HG02884 (cell line): ENCODE results near the gene SIM1.
"Not testable (repeated sequence)": the region's sequence is repeated elsewhere in the genome, so short reads cannot be mapped to it uniquely, and the experiment has no call there.

Source experiments
- ATAC-seq: cut with Tn5 transposase; IDR thresholded peaks from one replicate; pipeline ENCODE4 v1.9.1; 2021; ENCODE audit warnings: mild to moderate bottlenecking, moderate library complexity; ENCODE audit not compliant: unreplicated experiment

Gene SIM1

DNA sequence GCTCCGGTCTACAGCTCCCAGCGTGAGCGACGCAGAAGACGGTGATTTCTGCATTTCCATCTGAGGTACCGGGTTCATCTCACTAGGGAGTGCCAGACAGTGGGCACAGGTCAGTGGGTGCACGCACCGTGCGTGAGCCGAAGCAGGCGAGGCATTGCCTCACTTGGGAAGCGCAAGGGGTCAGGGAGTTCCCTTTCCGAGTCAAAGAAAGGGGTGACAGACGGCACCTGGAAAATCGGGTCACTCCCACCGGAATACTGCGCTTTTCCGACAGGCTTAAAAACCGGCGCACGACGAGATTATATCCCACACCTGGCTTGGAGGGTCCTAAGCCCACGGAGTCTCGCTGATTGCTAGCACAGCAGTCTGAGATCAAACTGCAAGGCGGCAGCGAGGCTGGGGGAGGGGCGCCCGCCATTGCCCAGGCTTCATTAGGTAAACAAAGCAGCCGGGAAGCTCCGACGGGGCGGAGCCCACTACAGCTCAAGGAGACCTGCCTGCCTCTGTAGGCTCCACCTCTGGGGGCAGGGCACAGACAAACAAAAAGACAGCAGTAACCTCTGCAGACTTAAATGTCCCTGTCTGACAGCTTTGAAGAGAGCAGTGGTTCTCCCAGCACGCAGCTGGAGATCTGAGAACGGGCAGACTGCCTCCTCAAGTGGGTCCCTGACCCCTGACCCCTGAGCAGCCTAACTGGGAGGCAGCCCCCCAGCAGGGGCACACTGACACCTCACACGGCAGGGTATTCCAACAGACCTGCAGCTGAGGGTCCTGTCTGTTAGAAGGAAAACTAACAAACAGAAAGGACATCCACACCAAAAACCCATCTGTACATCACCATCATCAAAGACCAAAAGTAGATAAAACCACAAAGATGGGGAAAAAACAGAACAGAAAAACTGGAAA lies 109.7 kb downstream of the SIM1 start:
- not testable (repeated sequence) for ATAC-seq

DNA sequence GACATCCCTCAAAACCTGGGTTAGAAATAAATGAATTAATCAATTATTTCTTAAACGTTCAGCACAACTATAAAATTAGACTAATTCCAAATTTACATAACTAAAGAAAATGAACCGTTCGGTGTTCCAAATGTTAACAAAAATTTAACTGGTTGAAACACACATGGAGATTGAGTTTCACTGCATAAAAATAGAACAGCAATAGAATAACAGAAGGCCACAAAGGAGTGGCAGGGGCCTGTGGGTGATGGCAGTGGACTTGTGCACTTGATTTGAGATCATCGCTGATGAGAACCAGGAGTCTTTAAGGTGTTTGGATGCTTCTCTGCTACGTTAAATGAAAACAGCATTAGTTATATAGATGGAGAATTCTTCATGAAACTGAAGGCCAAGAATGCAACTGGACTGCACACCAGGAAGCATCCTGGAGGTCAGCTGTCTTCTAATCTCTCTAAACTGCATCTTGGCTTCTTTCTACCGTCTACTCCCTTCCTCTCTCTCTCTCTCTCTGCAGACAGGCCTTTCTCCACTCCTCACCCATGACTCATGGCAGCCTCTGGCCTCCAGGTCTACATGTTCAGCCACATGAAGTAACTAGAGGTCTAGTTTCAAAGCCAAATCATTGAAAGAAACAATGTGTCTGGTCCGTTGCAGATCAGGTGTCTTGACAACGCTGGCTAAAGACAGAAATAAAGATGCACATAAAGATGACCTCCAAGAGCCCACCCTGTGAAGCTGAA lies 111.3 kb downstream of the SIM1 start:
- no peak for ATAC-seq

DNA sequence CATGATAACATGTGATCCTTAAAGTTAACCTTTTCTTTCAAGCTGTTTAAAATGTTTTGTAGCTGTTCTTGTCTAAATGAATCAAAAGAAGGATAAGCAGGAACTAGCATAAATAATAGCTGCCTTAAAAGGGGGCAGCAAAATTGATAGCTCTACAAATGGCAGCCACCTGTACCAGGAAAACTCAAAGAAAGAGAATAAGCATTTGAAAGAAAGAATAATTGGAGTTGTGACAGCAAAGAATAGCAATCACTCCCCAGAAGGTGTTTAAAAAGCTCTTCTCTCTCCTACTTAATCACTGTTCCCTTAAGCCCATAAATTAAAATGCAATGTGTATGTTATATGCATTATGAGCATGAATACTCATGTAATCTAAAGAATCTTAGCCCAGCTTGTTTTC lies 114.6 kb downstream of the SIM1 start:
- ATAC-seq = no peak

DNA sequence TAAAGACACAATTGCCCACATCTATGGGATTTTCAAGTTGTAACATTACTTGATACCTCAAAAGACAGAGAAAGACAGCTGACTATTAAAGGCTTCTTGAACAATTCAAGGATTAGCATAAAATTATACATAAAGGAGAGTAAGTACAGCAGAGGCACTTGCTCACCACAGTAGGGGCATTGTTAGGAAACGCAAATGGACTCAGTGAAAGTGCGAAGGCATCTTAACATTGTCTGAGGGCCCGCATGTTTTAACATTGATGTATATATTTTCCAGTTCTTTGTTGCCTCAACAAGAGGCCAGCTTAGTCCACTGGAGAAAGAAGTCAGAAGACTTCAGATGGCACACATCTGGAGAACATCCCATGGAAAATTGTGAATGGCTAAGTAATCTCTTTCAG lies 115.4 kb downstream of the SIM1 start:
- no peak for ATAC-seq

DNA sequence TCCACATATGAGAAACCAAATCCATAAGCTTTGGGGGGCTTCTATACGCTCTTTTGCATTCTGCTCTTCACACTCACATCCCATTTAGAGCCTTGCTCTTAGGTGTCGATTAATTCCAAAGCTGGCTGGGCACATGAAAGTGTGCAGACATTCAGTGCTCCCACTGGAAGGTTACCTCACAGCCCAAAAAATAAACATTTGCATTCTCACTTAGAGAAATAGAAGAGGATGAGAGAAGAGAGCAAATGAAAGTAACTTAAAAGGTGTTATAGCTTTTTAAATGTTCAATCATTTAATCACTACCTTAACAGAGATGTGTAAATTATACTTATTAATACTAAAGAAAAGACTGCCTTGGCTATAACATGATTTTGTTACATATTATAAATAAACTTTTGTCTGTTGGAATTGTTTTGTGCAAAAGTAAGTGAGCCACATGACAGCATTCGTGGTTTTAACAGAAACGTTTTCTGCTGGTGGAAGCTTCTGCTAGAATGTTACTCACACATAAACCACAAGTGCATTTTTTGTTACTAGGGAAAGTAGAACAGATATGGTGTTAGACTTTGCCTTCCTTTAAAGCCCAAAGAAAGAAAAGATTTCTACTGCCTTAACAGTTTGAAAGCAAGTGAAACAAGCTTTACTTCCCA lies 116.7 kb downstream of the SIM1 start:
- ATAC-seq = no peak

DNA sequence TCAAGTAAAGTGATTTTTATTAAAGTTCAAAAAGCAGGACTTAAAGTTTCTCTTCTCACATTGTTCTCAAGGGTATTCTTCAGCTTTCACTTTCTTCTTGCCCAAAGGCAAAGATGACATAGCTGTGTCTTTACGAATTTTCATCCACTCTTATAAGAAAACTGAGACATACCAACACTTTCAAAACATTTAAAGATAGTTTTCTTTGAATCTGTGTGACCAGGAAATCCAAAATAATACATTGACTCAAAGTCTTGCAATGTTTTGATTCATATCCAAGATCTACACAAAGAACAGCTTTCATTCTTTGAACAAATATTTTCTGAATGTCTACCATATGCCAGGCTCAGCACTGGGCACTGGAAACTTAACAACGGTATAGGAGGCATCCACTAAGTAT lies 117.9 kb downstream of the SIM1 start:
- no peak for ATAC-seq

DNA sequence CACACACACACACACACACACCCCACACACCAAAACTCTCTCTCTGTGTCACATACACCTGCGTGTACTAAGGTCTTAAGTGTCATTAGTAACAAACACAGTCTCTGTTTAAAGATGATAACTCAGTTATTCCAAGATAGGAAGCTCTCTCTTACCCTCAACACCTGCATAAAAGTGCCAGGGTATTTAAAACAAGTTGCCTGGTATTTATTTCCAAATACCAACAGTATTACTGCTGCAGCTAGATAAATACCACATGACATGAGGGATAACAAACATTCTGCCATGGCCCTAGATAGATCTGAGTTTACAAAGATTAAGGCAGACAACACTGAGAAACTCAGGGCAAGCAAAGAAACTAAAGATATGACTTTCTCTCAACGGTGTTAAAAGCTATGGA lies 118.5 kb downstream of the SIM1 start:
- ATAC-seq = no peak

DNA sequence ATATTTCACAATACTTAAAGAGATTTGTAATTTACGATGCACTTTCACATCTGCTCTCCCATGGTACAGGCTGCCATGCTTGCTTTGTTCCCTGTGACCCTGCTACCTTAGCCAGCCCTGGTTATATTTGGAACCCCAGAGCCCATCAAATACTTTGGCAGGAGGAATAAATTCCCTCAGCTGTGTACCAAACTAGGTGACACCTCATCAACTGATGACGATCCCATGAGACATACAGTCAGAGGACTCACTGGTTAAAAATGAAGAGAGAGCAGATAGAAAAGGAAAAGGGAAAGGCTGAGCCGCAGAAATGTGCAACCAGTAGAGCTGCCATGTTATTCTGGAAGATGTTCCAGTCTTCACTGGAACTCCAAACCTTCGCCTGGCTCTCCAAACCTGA lies 120.0 kb downstream of the SIM1 start:
- no peak for ATAC-seq

DNA sequence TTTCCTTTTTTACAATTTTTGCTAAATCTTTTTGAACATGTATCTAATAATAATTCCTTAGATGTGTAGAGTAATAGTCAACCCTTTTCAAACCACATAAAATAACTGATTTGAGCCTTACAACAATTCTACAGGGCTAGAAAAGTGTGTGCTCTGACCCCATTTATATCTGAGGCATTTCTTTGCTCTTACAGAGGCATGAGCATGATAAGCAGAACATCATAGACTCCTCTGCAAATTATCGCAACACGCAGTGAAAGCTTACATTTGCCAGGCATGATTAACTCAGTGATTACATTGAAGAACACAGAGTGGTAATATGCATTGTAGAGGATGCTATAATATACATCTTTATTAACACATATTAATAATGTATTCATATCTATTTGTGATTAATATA lies 120.4 kb downstream of the SIM1 start:
- no peak for ATAC-seq

DNA sequence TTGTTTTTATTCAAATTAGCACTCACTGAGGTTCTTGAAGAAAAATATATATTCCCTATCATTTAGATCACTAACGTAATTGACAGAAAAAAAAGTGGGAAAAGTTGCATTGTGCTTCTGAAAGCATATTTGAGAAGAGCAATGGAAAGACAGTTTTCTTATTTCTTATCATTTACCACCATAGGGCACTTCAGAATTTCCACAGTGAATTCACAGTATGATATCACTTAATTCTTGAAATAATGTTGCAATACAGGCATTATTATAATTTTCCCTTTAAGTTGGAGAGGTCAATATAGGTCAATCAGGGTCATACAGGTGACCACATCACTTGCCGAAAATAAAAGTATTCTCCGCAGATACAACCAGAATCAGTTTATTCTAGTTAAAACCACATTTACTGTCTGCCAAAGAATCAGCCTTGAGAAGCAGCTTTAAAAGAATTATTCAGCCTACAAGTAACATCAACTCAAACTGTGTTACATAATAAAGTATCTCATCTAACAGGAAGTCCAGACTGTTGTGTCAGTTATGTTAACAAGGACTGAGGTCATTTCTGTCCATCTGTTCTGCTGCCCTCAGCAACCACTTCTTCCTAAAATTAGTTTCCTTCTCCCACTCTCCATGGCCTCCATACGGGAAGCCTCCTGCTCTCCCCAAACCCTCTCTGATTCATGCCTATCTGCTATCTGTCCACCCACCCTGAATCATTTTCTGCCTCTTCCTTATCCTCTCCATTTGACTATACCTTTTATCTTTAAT lies 121.2 kb downstream of the SIM1 start:
- no peak for ATAC-seq

DNA sequence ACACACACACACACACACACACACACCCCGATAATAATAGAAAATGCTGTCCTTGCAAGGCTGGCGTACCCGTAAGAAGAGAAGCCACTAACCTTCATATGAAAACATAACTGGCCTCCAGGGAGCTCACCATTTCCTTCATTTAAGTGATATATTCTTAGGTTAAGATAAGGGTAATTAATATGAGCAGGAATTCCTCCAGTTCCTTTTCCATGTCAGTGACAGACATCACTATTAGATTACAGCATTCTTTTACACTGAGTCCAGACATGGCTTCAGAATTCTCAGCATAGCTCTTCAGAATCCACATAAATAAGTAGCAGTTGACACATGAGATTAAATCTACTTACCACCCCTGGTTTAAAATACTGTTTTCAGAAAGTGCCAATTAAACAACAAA lies 121.9 kb downstream of the SIM1 start:
- no peak for ATAC-seq

DNA sequence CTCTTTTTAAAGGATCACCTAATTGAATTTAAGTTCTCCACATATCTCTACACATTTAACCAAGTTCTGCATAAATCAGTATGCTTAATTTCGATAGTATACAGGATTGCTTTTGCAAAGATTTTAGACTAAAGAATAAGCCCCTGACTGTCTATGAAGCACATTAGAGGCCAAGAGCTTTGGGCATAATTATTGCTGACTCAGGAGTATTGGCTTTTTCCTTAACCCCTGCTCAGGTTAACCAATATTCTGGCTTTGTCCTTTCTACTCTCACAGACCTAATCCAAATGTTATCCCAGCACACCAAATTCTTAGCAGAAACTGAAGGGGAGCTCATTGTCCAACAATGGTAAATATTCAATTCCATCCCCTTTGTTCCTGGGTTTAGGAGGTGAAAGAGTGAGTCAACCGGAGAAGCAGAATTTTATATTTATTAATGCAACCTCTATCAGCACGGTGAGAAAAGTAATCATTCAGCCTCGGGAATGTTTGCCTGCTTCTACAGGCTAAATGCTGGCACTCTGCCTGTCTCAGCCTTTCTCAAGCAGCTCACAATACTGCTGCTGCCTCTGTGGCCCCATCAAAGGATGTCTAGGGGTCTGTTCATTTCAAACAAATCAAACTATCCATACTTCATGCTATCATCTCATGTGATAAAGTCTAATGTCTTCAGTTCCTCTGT lies 125.0 kb downstream of the SIM1 start:
- no peak for ATAC-seq

DNA sequence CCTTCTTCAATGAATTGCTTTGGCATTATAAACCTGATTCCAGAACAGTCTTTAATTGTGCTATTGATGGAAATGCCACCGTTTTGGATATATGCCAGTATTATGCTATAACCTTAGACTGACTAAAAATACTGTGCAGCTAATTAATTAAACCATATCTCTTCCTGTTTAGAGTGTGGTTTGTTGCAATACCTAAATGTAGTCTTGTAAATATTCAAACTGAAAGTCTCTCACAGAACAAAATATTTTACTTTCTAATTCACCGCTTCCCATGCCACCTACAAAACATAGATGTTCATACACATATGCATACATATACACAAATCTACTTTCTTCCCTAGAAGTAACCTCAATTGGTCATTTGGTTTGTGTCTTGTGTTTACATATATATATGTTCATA lies 126.6 kb downstream of the SIM1 start:
- no peak for ATAC-seq

DNA sequence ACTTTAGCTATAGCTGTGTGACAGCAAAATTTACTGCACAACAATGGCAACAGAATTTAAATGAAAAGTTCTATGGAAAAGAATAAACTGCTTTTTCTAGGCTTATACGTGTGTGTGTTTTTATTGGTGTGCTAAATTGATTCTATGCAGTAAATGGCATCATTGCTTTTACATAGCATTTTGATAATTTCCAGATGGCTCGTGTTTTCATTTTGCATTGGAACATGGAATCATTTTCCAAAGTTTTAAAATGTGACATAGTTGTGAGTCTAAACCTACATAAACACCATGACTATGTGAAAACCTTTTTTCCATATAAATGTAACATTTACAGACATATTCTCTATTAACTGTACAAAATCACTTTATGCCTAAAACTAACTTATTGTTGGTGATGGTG lies 127.8 kb downstream of the SIM1 start:
- ATAC-seq = no peak

DNA sequence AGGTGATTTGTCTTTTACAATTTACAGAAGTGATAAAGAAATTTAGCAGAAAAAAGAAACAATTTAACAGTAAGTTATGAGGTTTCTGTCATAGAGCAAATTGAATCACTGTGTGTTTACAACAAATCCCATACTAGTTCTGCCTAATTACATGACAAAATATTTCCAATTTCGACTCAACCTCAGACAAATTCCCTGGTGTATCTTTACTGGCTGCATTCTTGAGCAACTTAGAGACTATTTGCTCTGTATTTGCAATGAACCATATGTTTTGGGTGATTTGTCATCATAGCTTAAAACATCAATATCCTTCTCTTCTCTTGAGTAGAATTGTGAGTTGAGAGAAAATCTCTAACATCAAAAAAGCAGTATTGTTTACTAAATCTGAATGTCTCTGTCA lies 128.7 kb downstream of the SIM1 start:
- ATAC-seq = no peak
